T-helper 2 cell treated with Interferon-gamma antibody and Interleukin-4, amounts not matched to agents 5 μg/mL and 100 μg/mL, for 36 hours (primary cell): ENCODE data around the gene HRG.
"Not testable (repeated sequence)": the region's sequence is repeated elsewhere in the genome, so short reads cannot be mapped to it uniquely, and the experiment has no call there.

Experiments
- DNase-seq: peaks from one replicate; pipeline ENCODE4 v3.0.0; 2021; ENCODE audit warnings: low spot score
- H3K27ac Mint-ChIP-seq: one replicate; pipeline ENCODE4 v1.8.0; 2021; ENCODE audit warnings: mild to moderate bottlenecking, mixed read lengths
- H3K27me3 Mint-ChIP-seq: one replicate; pipeline ENCODE4 v1.8.0; 2021; ENCODE audit warnings: low read depth, mixed read lengths
- H3K36me3 Mint-ChIP-seq: one replicate; pipeline ENCODE4 v1.8.0; 2021; ENCODE audit warnings: low read depth, mixed read lengths
- H3K4me1 Mint-ChIP-seq: one replicate; pipeline ENCODE4 v1.8.0; 2021; ENCODE audit warnings: low read depth, mixed read lengths
- H3K4me3 Mint-ChIP-seq: one replicate; pipeline ENCODE4 v1.8.0; 2022; ENCODE audit warnings: mild to moderate bottlenecking, moderate library complexity, mixed read lengths
- H3K9me3 Mint-ChIP-seq: one replicate; pipeline ENCODE4 v1.8.0; 2021; ENCODE audit warnings: mixed read lengths

HRG gene

DNA sequence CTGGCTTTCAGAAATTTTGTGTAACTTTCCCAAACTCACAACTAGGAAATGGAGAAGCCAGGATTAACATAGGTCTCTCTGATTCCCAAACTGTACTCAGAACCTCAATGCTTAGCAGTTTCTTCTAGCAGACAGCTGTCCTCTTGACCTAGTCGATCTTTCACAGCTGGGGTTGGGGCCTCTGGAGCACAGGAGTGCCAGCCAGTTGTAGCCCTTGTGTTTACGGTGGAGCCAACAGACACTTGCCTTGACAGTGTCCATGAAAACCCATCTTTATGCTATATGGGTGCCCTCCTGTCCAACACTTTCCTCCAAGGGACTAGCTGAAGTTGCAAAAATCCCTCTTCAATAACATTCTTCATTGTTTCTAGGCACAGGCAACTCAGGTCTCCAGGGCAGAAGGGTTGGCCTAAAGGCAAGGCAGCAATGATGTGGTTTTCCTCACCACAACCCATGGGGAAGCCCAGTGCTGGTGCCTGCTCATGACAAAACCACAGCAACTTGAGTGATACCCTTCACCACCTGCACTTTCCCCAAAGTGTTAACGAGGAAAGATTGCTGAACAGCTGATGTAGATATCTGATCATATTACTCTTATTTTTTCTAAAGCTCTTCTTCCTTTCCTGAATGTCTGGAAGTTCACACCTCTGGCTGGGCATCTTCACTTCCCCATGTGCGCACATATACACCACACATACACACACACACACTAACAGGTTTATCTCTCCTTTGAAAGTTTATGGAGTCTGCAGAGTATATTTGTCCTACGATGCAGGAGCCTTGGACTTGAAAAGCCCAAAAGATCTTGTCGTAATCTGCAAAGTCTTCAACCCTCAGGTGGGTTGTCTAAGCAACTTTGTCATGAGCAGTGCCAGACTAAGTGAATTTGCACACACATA lies 40.3 kb downstream of the HRG start:
- Mint-ChIP-seq H3K36me3 (no peaks in the 10 kb centered on the region), H3K4me3 (no peak overlapping the region)
- peak; percentile 49 for DNase-seq

DNA sequence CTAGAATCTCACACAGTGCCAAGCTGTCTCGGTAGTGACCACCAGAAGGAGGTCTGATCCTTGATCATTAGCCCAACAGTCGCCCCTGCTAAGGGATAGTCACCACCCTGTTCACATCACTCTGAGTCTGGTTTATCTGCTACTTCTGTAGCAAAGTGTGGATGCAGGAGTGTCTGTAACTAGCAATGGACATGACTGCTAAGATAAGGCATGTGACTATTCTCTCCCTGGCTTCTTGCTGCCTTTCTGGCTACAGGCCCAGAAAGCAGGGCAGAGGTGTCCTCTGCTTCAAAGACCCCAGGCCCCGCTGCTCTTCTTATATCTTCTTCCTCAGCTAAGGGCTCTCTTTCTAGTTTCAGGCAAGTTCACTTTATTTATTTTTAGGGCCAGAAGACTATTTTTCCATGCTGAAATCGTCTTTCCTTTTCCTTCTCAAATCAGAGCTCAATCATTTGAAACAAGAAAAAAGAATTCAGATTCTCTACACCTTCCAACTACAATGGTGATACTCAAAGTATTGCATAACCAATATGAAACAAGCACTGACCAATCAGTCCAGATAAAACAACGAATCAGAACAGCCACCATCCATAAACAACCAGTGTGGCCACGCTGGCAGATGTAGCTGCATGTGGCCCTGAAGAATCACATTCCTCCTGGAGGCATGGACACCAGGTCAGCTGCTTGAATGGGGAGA lies 43.3 kb downstream of the HRG start:
- DNase-seq = no peak
- H3K4me1 Mint-ChIP-seq = peaks cover 8% of the 10 kb centered on the region
- H3K9me3 Mint-ChIP-seq = no peaks in the 10 kb centered on the region
- no peak overlapping the region for H3K4me3 Mint-ChIP-seq
- no peak overlapping the region for H3K27ac Mint-ChIP-seq
- peaks cover 32% of the 10 kb centered on the region for H3K27me3 Mint-ChIP-seq
- no peaks in the 10 kb centered on the region for H3K36me3 Mint-ChIP-seq

More for the DNA sequence above, 40.3 kb downstream of the HRG start:
- H3K27ac Mint-ChIP-seq = no peak overlapping the region
- peaks cover 8% of the 10 kb centered on the region for H3K4me1 Mint-ChIP-seq
- H3K27me3 Mint-ChIP-seq = peaks cover 38% of the 10 kb centered on the region
- no peaks in the 10 kb centered on the region for H3K9me3 Mint-ChIP-seq

DNA sequence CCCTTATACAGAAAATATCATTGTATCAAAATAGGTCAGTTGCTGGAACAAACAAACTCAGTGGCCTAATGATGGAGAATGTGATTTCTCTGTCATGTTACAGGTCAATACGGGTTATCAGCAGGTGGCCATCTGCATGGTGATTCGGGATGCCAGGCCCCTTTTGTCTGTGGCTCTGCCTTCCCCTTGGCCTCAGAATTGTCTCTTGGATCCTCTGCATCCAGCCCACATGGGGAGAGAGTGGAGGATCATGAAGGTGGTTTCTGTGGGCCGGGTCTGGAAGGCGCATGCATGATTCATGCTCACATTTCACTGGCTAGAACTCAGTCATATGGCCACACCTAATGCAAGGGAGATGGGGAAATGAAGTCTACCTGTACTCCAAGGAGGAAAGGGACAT lies 44.9 kb downstream of the HRG start:
- H3K27me3 Mint-ChIP-seq = peaks cover 33% of the 10 kb centered on the region

DNA sequence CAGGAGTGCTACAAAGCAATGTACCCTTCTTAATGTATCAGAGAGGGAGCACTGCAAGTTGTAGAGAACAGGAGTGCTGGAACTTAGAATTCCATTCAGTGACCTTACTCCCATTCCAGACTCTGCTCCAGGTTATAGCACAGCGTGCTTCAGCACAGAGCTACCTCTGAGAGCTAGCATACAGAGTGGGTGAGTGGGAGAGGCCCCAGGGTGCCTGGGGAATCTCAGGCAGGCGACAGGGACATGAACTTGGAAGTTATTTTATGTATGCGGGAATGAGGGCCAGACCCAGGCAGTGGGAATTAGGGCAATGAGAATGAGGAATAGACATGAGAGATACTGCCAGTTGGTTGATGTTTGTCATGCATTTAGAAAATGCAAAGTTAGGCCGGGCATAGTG lies 47.7 kb downstream of the HRG start:
- DNase-seq = no peak
- Mint-ChIP-seq H3K4me1 (no peaks in the 10 kb centered on the region), H3K9me3 (no peaks in the 10 kb centered on the region), H3K36me3 (no peaks in the 10 kb centered on the region), H3K27ac (no peak overlapping the region), H3K27me3 (peaks cover 20% of the 10 kb centered on the region), H3K4me3 (no peak overlapping the region)

More for the DNA sequence above, 44.9 kb downstream of the HRG start:
- not testable (repeated sequence) for H3K4me3 Mint-ChIP-seq, DNase-seq, H3K9me3 Mint-ChIP-seq, H3K4me1 Mint-ChIP-seq, H3K36me3 Mint-ChIP-seq, H3K27ac Mint-ChIP-seq

DNA sequence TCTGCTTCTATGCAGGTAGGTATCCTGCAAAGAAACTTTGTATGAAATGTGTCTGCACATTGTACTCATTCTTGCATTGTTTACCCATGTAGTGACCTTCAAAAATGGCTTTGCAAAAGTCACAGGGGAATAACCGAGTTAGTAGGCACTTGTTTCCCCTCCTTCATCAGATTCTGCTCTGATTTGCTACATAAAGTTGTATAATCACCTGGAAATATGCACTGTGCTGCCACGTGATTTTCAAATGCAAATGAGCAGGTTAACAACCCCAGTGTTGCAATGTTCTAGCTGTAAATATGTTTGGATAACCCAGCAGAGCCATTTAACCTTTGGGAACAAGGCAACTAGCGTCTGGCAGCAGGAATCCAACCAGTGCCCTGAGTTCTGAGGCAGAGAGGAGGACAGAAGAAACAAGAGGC lies 51.2 kb downstream of the HRG start, which contains the start of gene KNG1:
KNG1 (plus strand) TSS at position 321 of the 419 bp plus-strand sequence. CDS start 184 bp downstream, outside the sequence.
- H3K27ac Mint-ChIP-seq = no peak within 1 kb of the TSS
- peaks cover 25% of the 10 kb centered on the region for H3K27me3 Mint-ChIP-seq
- H3K9me3 Mint-ChIP-seq = no peaks in the 10 kb centered on the region
- no peaks in the 10 kb centered on the region for H3K4me1 Mint-ChIP-seq
- no peak within 1 kb of the TSS for H3K4me3 Mint-ChIP-seq
- DNase-seq = no peak
- H3K36me3 Mint-ChIP-seq = no peaks in the 10 kb centered on the region

DNA sequence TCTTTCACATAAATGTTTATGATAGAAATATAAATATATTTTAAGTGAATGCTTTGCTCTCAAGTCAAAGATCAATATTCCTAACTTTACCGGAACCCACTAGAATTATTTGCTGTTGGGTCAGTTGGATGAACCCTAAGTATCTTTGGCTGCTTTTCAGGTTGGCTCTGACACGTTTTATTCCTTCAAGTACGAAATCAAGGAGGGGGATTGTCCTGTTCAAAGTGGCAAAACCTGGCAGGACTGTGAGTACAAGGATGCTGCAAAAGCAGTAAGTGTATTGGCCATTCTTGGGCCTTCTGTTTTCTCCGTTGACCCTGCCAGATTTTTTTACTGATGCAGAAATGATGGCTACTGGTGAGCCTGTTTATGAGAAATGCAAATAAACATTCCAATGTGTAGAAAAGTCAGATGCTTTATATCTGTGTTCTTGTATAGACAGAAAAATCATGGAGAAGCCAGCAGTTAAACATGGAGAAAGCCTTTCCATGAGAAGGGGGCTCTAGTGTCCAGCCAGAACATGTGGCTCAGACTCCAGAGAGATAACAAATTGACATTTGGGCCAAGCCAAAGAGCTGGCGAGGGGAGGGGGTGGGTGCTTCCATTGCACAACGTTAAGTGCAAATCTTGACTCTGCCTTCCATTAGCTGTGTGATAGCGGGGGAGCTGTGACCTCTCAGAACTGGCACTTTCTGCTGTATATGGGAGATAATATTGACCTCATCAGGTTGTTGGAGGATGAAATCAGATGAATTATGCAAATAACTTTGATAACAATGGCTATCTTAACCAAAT lies 54.3 kb downstream of the HRG start:
- Mint-ChIP-seq H3K27ac (no peak overlapping the region), H3K4me1 (no peaks in the 10 kb centered on the region), H3K36me3 (no peaks in the 10 kb centered on the region), H3K9me3 (no peaks in the 10 kb centered on the region), H3K27me3 (peaks cover 18% of the 10 kb centered on the region), H3K4me3 (no peak overlapping the region)
- no peak for DNase-seq

DNA sequence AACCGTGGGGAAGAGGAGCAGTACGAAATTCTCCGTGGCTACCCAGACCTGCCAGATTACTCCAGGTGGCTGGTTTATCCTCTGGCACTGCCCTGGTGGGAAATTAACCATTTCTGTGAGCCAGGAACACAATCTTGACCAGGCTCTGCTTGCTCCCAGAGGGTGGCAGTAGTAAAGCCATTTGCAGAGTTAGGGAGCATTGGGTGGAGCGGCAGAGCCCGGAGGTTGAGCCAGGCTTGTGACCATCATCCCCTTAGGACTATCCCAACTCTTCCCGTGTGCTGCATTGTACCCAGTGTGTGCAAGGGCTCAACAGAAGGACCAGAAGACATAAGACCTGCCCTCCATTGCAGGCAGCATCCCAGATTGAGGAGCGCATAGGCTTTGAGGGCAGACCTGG lies 56.6 kb downstream of the HRG start:
- DNase-seq = no peak
- H3K4me3 Mint-ChIP-seq = no peak overlapping the region
- H3K27me3 Mint-ChIP-seq = peaks cover 18% of the 10 kb centered on the region
- H3K27ac Mint-ChIP-seq = no peak overlapping the region
- no peaks in the 10 kb centered on the region for H3K9me3 Mint-ChIP-seq
- no peaks in the 10 kb centered on the region for H3K36me3 Mint-ChIP-seq
- no peaks in the 10 kb centered on the region for H3K4me1 Mint-ChIP-seq

DNA sequence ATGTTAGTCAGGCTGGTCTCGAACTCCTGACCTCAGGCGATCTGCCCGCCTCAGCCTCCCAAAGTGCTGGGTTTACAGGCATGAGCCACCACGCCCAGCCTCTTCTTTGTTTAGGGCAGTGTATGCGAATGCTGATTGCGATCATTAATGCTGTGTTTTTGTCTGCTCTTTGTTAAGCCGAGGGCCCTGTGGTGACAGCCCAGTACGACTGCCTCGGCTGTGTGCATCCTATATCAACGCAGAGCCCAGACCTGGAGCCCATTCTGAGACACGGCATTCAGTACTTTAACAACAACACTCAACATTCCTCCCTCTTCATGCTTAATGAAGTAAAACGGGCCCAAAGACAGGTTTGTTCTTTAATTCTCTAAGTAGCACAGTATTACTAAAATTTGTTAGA lies 59.1 kb downstream of the HRG start:
- no peak overlapping the region for H3K4me3 Mint-ChIP-seq
- no peaks in the 10 kb centered on the region for H3K36me3 Mint-ChIP-seq
- H3K27me3 Mint-ChIP-seq = peaks cover 14% of the 10 kb centered on the region
- DNase-seq = no peak
- no peaks in the 10 kb centered on the region for H3K4me1 Mint-ChIP-seq
- H3K9me3 Mint-ChIP-seq = no peaks in the 10 kb centered on the region
- H3K27ac Mint-ChIP-seq = no peak overlapping the region
